DMS79 treated with DMSO at 0.1 percent for 48 hours (cell line): ENCODE measurements around the gene ARID3A.
"Not testable (repeated sequence)": the region's sequence is repeated elsewhere in the genome, so short reads cannot be mapped to it uniquely, and the experiment has no call there.

Source experiments
- DNase-seq: peaks from one replicate; lab custom pipeline; 2025; lab: John Stamatoyannopoulos, UW

The ARID3A gene

DNA sequence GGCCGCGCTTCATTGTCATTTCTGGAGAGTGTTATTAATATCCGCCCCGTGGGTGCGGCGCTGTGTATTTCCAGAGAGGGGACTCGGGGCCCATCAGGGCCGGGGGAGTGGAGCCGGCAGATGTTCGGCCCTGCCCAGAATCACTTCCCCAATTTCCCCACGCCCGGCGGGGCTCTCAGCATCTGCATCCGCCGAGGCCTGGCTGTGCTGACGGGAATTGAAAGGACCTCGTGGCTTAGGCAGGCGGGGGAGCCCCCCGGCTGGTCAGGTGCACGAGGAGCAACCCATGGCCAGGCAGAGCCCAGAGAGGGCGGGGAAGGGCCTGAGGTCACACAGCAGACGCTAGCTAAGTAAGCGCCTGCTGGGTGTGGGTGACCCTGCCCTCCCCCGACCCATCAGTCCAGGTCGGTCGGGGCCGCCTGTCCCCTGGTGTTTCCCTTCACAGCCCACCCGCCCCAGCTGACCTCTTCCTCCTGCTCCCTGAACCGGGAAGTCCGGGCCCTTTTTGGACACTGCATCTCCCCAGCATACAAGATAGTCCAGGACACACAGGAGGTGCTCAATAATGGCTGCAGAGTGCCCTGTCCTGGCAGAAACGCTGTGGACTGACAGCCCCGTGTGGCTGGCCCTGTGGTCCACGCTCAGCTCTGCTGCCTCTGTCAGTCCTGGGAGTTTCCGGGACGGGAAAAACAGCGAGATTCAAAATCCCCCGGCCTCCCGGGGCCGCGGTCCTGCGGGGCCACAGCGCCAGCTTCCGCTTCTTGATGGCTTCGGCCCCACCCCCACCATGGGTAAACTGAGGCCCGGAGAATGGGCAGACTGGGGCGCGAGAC lies 22.1 kb downstream of the ARID3A start:
- DNase-seq = no peak

DNA sequence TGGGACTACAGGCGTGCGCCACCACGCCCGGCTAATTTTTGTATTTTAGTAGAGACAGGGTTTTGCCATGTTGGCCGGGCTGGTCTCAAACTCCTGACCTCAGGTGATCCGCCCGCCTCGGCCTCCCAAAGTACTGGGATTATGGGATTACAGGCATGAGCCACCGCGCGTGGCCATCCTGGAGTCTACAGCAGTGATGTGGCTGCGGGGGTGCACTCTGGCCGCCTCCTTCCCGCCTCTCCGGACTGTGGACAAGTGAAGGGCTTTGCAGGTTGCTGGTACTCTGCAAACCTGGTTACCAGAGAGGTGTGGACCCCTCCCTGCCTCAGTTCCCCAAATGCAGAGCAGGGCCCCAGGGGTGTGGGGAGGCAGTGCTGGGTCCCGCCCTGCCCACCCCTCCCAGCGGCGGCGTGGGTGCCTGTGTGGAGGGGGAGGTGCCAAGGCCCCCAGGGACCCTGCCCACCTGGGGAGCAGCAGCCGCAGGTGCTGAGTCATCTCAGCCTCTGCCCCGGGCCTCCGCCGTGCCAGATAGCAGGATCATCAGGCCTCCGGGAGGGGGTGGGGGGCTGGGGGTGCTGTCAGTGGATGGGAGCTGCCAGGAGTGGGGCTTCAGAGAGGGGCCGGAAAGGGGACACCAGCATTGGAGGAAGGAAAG lies 23.1 kb downstream of the ARID3A start:
- no peak for DNase-seq

DNA sequence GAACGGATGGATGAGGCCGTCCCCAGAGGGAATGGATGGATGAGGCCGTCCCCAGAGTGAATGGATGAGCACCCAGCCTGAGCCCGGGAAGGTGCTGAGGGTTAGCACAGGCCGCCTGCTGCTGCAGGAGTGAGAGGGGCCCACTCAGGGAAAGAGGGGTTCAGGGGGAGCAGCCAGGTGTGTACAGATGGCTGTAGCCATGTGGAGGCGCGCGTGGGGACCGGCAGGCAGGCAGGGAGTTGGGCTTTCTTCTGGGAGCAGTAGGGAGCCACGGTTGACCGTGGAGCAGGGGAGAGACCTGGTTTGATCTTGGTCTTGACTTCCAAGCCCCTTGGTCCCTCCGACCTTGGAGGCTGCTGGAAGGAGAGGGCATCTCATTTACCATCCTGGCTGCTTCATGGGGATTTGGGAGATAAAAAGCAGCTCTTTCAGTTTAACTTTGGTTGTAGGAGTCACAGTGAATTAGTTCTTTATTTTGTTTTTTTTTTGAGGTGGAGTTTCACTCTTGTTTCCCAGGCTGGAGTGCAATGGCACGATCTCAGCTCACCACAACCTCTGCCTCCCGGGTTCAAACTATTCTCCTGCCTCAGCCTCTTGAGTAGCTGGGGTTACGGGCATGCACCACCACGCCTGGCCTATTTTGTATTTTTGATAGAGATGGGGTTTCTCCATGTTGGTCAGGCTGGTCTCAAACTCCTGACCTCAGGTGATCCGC lies 24.7 kb downstream of the ARID3A start:
- no peak for DNase-seq

DNA sequence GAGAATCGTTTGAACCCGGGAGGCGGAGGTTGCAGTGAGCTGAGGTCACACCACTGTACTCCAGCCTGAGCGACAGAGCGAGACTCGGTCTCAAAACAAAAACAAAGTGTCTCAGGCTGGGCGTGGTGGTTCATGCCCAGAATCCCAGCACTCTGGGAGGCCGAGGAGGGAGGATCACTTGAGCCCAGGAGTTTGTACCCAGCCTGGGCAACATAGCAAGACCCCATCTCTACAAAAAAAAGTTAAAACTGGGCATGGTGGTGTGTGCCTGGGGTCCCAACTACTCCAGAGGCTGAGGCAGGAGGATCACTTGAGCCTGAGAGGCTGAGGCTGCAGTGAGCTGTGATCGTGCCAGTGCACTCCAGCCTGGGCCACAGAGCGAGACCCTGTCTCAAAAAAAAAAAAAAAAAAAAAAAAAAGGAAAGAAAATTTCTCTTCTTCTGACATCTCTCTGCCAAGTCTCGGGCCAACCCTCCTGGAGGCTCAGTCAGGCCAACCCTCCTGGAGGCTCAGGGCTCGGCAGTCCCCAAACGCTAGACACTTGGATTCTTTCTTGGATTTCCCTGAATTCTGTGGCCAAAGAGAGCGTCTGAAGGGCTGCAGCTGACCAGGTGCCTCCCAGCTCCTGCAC lies 26.3 kb downstream of the ARID3A start:
- DNase-seq = no peak

GRCh38 chr19:952680-953444 lies 27.0 kb downstream of the ARID3A start:
- DNase-seq = no peak

DNA sequence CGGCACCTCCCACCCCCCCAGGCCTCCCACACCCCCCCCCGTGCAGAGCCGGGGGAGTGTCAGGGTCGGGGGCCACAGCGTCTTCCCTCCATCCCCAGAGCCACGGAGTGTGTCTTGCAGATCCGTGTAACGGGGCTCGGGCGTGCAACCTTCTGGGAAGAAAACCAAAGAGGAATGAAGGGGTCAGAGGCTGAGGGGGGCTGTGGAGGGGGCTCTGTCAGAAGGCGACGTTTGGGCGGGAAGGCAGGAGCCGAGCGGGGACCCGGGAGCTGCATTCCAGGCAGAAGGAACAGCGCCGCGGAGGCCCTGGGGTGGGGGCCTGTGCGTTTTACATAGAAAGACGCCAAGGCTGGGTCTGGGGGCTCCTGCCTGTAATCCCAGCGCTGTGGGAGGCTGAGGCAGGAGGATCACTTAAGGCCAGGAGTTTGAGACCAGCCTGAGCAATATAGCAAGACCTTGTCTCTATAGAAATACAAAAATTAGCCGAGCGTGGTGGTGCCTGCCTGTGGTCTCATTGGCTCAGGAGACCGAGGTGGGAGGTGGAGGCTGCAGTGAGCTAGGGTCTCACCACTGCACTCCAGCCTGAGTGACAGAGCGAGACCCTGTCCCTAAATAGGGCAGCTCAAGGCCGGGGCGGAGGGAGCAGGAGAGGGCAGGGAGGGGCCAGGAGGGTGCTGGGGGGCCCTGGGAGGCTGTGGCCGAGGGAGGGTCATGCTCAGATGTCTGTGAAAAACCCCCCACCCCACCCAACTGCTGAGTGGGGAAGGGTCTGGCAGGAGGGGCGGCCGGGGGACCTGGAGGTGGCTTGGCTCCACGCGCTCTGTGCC lies 27.8 kb downstream of the ARID3A start:
- no peak for DNase-seq

DNA sequence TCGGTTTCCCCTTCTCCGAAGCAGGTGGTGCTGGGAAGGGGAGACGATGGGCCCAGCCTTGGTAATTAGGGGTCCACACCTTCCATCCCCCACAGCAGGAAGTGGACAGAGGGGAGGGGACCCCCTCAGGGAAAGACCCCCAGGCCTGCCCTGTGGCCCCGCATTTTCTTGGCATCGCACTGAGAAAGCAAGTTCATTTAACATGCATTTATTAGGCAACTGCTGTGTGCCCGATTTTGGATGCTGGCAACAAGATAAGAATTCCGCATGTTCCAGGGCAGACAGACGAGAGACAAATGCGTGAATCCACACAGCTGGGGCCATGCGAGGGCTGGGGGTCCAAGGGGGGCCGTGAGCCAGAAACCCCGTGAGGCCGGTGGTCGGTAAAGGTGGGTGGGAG lies 28.4 kb downstream of the ARID3A start:
- DNase-seq = no peak

GRCh38 chr19:954672-955494 lies 29.0 kb downstream of the ARID3A start:
- DNase-seq = no peak

DNA sequence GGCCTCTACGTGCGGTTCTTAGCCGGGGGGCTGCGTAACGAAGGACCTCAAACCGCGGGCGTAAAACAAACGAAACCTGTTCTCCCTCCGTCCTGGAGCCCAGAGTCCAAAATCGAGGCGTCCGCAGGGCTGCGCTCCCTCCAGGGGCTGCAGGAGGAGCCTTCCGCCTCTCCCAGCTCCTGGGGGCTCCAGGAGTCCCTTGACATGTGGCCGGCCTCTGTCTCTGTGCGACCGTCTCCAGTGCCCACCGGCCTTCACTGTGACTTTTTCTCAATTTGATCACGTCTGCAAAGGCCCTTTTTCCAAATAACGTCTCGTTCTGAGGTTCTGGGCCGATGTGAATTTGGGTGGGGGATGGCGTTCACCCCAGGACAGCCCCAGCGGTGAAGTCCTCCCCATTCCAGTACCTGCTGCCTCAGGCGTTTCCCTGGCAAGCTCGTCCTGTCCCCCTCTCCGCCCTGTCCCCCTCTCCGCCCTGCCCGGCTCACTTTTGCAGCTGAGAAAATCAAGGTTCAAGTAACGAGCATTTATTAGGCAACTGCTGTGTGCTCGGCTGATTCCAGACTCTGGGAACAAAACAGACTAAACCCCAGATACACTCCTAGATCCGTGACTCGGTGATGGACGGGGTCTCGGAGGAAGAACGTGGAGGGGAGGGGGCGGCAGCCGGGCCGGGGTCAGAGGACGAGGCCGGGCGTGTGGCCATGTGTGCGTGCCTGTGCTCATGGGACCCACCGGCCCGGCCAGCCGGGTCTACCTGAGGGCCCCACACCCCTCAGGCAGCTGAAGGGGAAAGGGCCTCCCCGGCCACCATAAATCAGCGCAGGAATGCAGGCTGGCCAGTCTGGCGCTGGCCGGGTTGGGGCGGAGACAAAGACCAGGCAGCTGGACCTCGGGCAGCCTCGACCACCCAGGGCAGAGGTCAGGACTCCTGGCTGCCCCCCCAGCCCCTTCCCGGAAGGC lies 30.2 kb downstream of the ARID3A start:
- no peak for DNase-seq

DNA sequence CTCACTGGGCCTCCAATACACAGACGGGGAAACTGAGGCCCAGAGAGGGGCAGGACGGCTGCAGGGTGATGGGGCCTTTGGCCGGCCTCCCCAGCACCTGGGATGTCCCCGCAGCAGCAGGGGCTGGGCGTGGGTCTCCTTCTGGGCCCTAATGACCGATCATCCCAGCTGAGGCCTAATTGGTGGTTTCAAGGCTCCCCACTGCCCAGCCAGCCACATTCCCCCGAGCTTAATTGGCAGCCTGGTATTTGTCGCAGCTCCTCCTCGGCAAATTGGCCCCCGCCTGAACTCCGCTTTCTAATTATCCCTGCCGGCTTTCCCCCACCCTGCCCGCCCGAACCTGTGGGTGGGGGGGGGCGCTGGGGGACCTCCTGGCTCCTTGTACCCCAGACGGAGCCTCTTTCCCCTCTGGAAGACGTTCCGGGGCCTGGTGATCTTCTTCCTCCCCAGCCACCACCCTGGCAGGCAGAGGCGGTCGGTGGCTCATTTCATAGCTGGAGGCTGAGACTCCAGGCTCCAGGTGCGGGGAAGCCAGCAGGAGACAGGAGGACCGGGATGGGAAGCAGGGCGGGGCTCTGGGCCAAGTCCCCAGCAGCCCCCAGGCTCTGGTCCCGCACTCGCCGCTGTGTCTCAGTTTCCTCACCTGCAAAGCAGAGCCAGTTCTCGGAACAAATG lies 31.1 kb downstream of the ARID3A start:
- no peak for DNase-seq

GRCh38 chr19:957578-957977 lies 31.7 kb downstream of the ARID3A start:
- not testable (repeated sequence) for DNase-seq

DNA sequence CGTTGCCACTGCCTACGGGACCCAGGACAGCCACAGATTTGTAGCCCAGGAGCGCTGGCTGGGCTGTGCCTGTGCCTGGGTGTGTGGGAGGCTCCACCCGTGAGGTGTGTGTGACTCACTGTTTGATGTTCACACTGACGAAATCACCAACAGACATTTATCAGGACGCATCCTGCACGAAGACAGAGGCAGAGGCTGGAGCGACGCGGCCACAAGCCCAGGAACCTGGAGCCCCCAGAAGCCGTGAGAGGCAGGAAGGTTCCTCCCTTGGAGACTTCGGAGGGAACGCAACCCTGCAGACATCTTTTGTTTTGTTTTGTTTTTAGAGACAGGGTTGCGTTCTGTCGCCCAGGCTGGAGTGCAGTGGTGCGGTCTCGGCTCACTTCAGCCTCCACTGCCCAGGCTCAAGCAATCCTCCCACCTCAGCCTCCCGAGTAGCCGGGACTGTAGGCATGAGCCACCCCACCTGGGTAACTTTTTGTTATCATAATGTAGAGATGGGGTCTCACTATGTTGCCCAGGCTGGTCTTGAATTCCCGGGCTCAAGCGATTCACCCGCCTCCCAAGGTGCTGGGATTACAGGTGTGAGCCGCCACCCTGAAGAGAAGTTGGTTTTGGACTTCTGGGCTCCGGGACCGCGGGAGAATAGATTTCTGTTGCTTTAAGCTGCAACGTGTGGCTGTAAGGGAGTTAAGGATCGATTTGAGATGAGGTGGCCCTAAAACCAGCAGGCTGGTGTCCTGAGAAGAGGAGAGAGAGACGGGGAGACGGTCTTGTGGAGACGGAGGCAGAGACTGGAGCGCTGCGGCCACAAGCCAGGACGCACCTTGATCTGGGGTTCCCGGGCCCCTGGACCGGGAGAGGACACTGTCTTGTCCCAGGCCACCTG lies 33.4 kb downstream of the ARID3A start:
- no peak for DNase-seq

DNA sequence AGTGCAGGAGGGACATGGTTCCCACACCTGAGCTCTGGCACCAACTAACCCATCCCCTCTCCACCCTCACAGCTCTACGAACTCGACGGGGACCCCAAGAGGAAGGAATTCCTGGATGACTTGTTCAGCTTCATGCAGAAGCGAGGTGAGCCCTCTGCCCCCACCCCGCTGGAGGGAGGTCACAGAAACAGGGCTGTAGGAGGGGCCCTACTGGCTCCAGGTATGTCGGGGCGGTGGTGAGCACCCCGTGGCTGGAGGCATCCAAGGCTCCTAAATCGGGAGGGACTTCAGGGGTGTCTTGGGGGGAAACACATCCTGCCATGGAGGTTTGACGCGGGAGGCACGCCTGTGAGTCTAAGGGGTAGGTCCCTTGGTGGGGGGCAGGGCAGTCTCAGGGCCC lies 34.2 kb downstream of the ARID3A start:
- no peak for DNase-seq

GRCh38 chr19:960601-960938 lies 34.7 kb downstream of the ARID3A start:
- no peak for DNase-seq

DNA sequence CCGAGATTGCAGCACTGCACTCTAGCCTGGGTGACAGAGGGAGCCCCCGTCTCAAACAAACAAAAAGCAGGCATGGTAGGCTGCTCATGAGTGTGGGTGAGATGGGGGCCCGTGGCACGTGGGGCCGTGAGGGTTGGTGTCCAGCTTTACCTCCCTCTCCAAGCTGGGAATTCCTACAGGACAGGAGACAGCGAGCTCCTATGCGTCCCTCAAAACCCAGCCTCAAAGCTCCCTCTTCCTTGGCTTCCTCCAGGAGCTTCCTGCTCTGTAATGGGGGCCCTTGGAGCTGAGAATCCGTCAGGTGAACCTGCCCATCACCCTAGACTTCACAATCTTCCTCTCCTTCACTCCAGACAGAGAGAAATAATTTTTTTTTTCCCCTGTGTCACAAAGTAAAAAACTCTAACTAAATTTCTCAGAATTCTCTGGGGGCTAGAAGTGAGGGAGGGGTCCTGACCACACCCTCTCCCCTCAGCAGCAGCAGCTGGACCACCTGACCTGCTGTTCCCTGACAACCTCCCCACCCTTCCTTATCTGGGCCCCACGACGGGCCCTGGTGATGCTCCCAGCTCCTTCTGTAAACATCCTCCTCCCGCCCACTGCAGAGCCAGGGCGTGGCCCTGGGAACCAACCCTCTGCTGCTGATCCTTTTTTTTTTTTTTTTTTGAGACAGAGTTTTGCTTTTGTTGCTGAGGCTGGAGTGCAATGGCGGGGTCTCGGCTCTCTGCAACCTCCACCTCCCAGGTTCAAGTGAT lies 36.2 kb downstream of the ARID3A start:
- no peak for DNase-seq

DNA sequence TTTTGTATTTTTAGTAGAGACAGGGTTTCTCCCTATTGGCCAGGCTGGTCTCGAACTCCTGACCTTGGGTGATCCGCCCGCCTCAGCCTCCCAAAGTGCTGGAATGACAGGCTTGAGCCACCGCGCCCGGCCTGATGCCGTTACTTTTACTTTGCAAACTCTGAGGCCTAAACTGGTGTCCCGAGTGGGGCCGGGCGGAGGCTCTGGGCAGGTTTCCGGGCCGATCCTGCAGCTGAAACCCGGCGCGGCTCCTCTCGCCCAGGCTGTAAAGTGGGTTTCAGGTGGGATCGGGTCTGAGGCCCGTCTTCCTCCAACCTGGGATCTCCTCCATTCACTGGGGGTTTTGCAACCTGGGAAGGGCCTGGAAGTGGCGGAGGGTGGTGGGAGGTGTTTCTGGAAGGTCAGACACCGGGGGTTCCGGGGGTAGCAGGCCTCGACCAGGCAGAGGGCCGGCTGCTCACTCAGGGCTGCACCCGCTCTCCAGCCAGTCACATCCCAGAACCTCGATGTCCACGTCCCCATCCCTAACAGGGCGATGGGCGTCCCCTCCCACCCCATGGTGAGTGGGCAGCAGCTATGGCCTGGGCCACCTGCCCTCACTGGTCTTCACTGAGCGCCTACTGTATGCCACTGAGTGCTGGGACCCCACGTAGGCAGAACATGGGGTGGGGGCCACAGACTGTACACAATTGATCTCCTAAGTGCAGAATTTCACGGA lies 37.0 kb downstream of the ARID3A start:
- DNase-seq = no peak
